GM18508 (cell line): ENCODE data around the gene SLC12A9.
"Not testable (repeated sequence)": the region's sequence is repeated elsewhere in the genome, so short reads cannot be mapped to it uniquely, and the experiment has no call there.

Source experiments
- ATAC-seq: cut with Tn5 transposase; IDR thresholded peaks from one replicate; pipeline ENCODE4 v1.9.1; 2021; ENCODE audit warnings: moderate number of reproducible peaks; ENCODE audit not compliant: insufficient read depth, unreplicated experiment

SLC12A9 gene

GRCh38 chr7:100825751-100826513 lies 26.6 kb upstream of the SLC12A9 start:
- no peak for ATAC-seq

- ATAC-seq = no peak
These were observed 25.8 kb upstream of the SLC12A9 start for GRCh38 chr7:100826514-100827329.

- ATAC-seq = no peak
These were observed 24.9 kb upstream of the SLC12A9 start, which contains the start of gene EPHB4 for GRCh38 chr7:100827330-100828226. TSS of gene EPHB4 (minus strand) at chr7:100827523. CDS start at chr7:100827030, 493 bp downstream.

GRCh38 chr7:100829150-100829716 lies 23.3 kb upstream of the SLC12A9 start:
- no peak for ATAC-seq

GRCh38 chr7:100830396-100830795 lies 22.1 kb upstream of the SLC12A9 start:
- no peak for ATAC-seq

- ATAC-seq = no peak
These were observed 20.3 kb upstream of the SLC12A9 start for GRCh38 chr7:100832281-100832633.

GRCh38 chr7:100835903-100836811 lies 16.4 kb upstream of the SLC12A9 start:
- ATAC-seq = no peak

- ATAC-seq = no peak
These were observed 15.8 kb upstream of the SLC12A9 start for GRCh38 chr7:100836812-100837098.

- no peak for ATAC-seq
These were observed 15.2 kb upstream of the SLC12A9 start for GRCh38 chr7:100837099-100837836.

GRCh38 chr7:100839361-100839760 lies 13.2 kb upstream of the SLC12A9 start:
- no peak for ATAC-seq

- no peak for ATAC-seq
These were observed 11.9 kb upstream of the SLC12A9 start for GRCh38 chr7:100840470-100841100.

GRCh38 chr7:100847360-100847759 lies 5.2 kb upstream of the SLC12A9 start:
- no peak for ATAC-seq

- ATAC-seq = no peak
These were observed 1.8 kb downstream of the SLC12A9 start for GRCh38 chr7:100854146-100854895.

GRCh38 chr7:100854899-100855298 lies 2.4 kb downstream of the SLC12A9 start:
- ATAC-seq = not testable (repeated sequence)

- no peak for ATAC-seq
These were observed 3.0 kb downstream of the SLC12A9 start for GRCh38 chr7:100855515-100855914.

GRCh38 chr7:100856871-100857282 lies 4.4 kb downstream of the SLC12A9 start:
- no peak for ATAC-seq

GRCh38 chr7:100859856-100860255 lies 7.3 kb downstream of the SLC12A9 start:
- ATAC-seq = no peak
